Fibroblast of lung (primary cell): Measurements from ENCODE around the gene DYRK1A. TPM values are rescaled to one million over a fixed set of nuclear protein-coding genes. Genes with fewer than 3 reads are reported as not detected.

Experiments used
- DNase-seq, 2 donors: peaks; one replicate each; pipeline versions ENCODE4 v3.0.0 to v3.0.0-alpha.2; 2010; ENCODE audit warnings: low read depth in 2 of 2
- H2AFZ ChIP-seq: 2 replicates; pipeline ENCODE4 v1.5.1; 2012; ENCODE audit warnings: low read length, control low read depth, inconsistent platforms
- H3K27ac ChIP-seq: 2 replicates; pipeline ENCODE4 v1.5.1; 2011; ENCODE audit warnings: low read length, control low read depth; ENCODE audit not compliant: insufficient read depth
- H3K27me3 ChIP-seq: 2 replicates; pipeline ENCODE4 v1.5.1; 2011; ENCODE audit warnings: mild to moderate bottlenecking, low read length; ENCODE audit not compliant: control insufficient read depth, insufficient read depth
- H3K36me3 ChIP-seq: 2 replicates; pipeline ENCODE4 v1.5.1; 2011; ENCODE audit warnings: low read length; ENCODE audit not compliant: control insufficient read depth, insufficient read depth
- H3K4me1 ChIP-seq: 2 replicates; pipeline ENCODE4 v1.5.1; 2011; ENCODE audit warnings: low read length; ENCODE audit not compliant: control insufficient read depth, insufficient read depth; ENCODE audit errors: extremely low read depth
- H3K4me2 ChIP-seq: 2 replicates; pipeline ENCODE4 v1.5.1; 2011; ENCODE audit warnings: low read length, control low read depth; ENCODE audit not compliant: insufficient read depth; ENCODE audit errors: extremely low read depth
- H3K4me3 ChIP-seq, 4 experiments: fragments of 200-600 bp in 1 of 4; sonication (generic) in 1 of 4; replicated peaks in 1 of 4; 2 replicates each; pipeline ENCODE4 v1.5.1; 2011 to 2016; ENCODE audit warnings: low read length in 4 of 4, low read depth in 3 of 4, mild to moderate bottlenecking in 3 of 4, control low read depth in 2 of 4, inconsistent platforms in 1 of 4, mixed read lengths in 1 of 4; ENCODE audit not compliant: insufficient read depth in 1 of 4; ENCODE audit errors: control extremely low read depth in 1 of 4
- H3K79me2 ChIP-seq: 2 replicates; pipeline ENCODE4 v1.5.1; 2012; ENCODE audit warnings: mild to moderate bottlenecking, low read length, inconsistent platforms; ENCODE audit not compliant: control insufficient read depth, insufficient read depth
- H3K9ac ChIP-seq: 2 replicates; pipeline ENCODE4 v1.5.1; 2011; ENCODE audit warnings: mild to moderate bottlenecking, low read length, control low read depth; ENCODE audit not compliant: insufficient read depth
- H3K9me3 ChIP-seq: 2 replicates; pipeline ENCODE4 v1.5.1; 2012; ENCODE audit warnings: low read depth, low read length; ENCODE audit not compliant: control insufficient read depth, insufficient read depth
- H4K20me1 ChIP-seq: 2 replicates; pipeline ENCODE4 v1.5.1; 2011; ENCODE audit warnings: low read length; ENCODE audit not compliant: control insufficient read depth, insufficient read depth; ENCODE audit errors: extremely low read depth
- CTCF ChIP-seq, 2 donors: IDR thresholded peaks in 1 of 2; conservative IDR thresholded peaks in 1 of 2; 1 replicate in 1 of 2; 2 replicates in 1 of 2; pipeline ENCODE4 v1.5.1; 2011 to 2012; ENCODE audit warnings: low read length in 2 of 2, control low read depth in 1 of 2, inconsistent platforms in 1 of 2, low read depth in 1 of 2, mild to moderate bottlenecking in 1 of 2
- EZH2 ChIP-seq: IDR thresholded peaks from 2 replicates; pipeline ENCODE4 v1.5.1; 2012; ENCODE audit warnings: low read length, control low read depth, mild to moderate bottlenecking; ENCODE audit errors: missing control alignments
- polyA plus RNA-seq, 2 donors: library from polyadenylated mRNA; depleted of rRNA in 1 of 2; stranded (reverse) in 1 of 2; unstranded in 1 of 2; fragments of >200 nt; gene quantifications; 2 replicates each; pipeline ENCODE4 v1.2.1, GENCODE V29; 2011 to 2012; ENCODE audit warnings: missing spikeins in 1 of 2
- total RNA-seq: library from RNA; depleted of rRNA; stranded (reverse); fragments of >200 nt; gene quantifications from 2 replicates; pipeline ENCODE4 v1.2.1, GENCODE V29; 2014

DYRK1A gene
- total and polyA plus RNA-seq, 2 donors (not counting 1 experiment from before 2014, with no cell fraction given): 45.9 to 64.1 TPM

GRCh38 chr21:37335053-37335452 lies 31.5 kb upstream of the DYRK1A start:
- H3K9me3 ChIP-seq: no peaks in the 10 kb centered on the region
- H3K27ac ChIP-seq: no peak overlapping the region
- no peaks in the 10 kb centered on the region for H3K36me3 ChIP-seq
- H3K9ac ChIP-seq: no peak overlapping the region
- H3K79me2 ChIP-seq: no peaks in the 10 kb centered on the region
- no peaks in the 10 kb centered on the region for H4K20me1 ChIP-seq
- no peak for DNase-seq
- TF ChIP-seq EZH2 (no peak), CTCF (conservative IDR thresholded peaks at IDR 0.05 in 1 of 2, IDR thresholded peaks at IDR 0.05 in 1 of 2; ENCODE audit: low read depth in 1 of 2, low read length in 2 of 2) (no peak)
- no peak overlapping the region for H3K4me2 ChIP-seq
- no peak overlapping the region for H2AFZ ChIP-seq
- H3K4me3 ChIP-seq: no peak overlapping the region
- H3K4me1 ChIP-seq: peaks cover 7% of the 10 kb centered on the region
- H3K27me3 ChIP-seq: no peaks in the 10 kb centered on the region

GRCh38 chr21:37337179-37337578 lies 29.4 kb upstream of the DYRK1A start:
- H3K4me1 ChIP-seq: peaks cover 7% of the 10 kb centered on the region
- no peaks in the 10 kb centered on the region for H3K36me3 ChIP-seq
- DNase-seq: no peak
- no peak overlapping the region for H3K27ac ChIP-seq
- H3K4me2 ChIP-seq: no peak overlapping the region
- H4K20me1 ChIP-seq: no peaks in the 10 kb centered on the region
- H3K4me3 ChIP-seq: no peak overlapping the region
- H3K27me3 ChIP-seq: no peaks in the 10 kb centered on the region
- H2AFZ ChIP-seq: no peak overlapping the region
- no peaks in the 10 kb centered on the region for H3K9me3 ChIP-seq
- H3K9ac ChIP-seq: no peak overlapping the region
- no peak for TF ChIP-seq CTCF (conservative IDR thresholded peaks at IDR 0.05 in 1 of 2, IDR thresholded peaks at IDR 0.05 in 1 of 2; ENCODE audit: low read depth in 1 of 2, low read length in 2 of 2)
- TF ChIP-seq EZH2: no peak
- H3K79me2 ChIP-seq: no peaks in the 10 kb centered on the region

- TF ChIP-seq CTCF (conservative IDR thresholded peaks at IDR 0.05 in 1 of 2, IDR thresholded peaks at IDR 0.05 in 1 of 2; ENCODE audit: low read depth in 1 of 2, low read length in 2 of 2): no peak
- TF ChIP-seq EZH2: no peak
- H2AFZ ChIP-seq: no peak overlapping the region
- H3K9me3 ChIP-seq: no peaks in the 10 kb centered on the region
- no peaks in the 10 kb centered on the region for H3K27me3 ChIP-seq
- no peak for DNase-seq
- peaks cover 7% of the 10 kb centered on the region for H3K4me1 ChIP-seq
- no peak overlapping the region for H3K4me3 ChIP-seq
- H3K36me3 ChIP-seq: no peaks in the 10 kb centered on the region
- no peak overlapping the region for H3K4me2 ChIP-seq
- no peak overlapping the region for H3K9ac ChIP-seq
- H3K27ac ChIP-seq: no peak overlapping the region
- H4K20me1 ChIP-seq: no peaks in the 10 kb centered on the region
- no peaks in the 10 kb centered on the region for H3K79me2 ChIP-seq
These were observed 28.7 kb upstream of the DYRK1A start for GRCh38 chr21:37337831-37338230.
